ENCODE data around the gene LAMTOR4.
A peak's percentile ranks its signal among the peaks of the same experiment; 100 is the strongest.

The LAMTOR4 gene

GRCh38 chr7:100109521-100110163 is 39.1 kb upstream of the LAMTOR4 start:
- H3K27me3 ChIP-seq (ENCODE audit: control insufficient read depth, insufficient read depth, low read length) = no peaks in the 10 kb centered on the region
- no peaks in the 10 kb centered on the region for H3K9me3 ChIP-seq (ENCODE audit: control insufficient read depth, insufficient read depth, low read length)
- H3K27ac ChIP-seq (ENCODE audit: low read depth, low read length) = no peak overlapping the region
- H3K9ac ChIP-seq (ENCODE audit: low read depth, low read length) = no peak overlapping the region
- no peak overlapping the region for H3K4me3 ChIP-seq (ENCODE audit: low read depth, low read length)
- no peaks in the 10 kb centered on the region for H3K4me1 ChIP-seq (ENCODE audit: control insufficient read depth, insufficient read depth, low read length)
- H3K36me3 ChIP-seq (ENCODE audit: control insufficient read depth, insufficient read depth, low read length) = peaks cover 90% of the 10 kb centered on the region

- no peak overlapping the region for H3K27ac ChIP-seq (ENCODE audit: low read depth, low read length)
- no peak overlapping the region for H3K9ac ChIP-seq (ENCODE audit: low read depth, low read length)
- H3K9me3 ChIP-seq (ENCODE audit: control insufficient read depth, insufficient read depth, low read length) = no peaks in the 10 kb centered on the region
- H3K36me3 ChIP-seq (ENCODE audit: control insufficient read depth, insufficient read depth, low read length) = peaks cover 76% of the 10 kb centered on the region
- no peaks in the 10 kb centered on the region for H3K27me3 ChIP-seq (ENCODE audit: control insufficient read depth, insufficient read depth, low read length)
- H3K4me3 ChIP-seq (ENCODE audit: low read depth, low read length) = no peak overlapping the region
- no peaks in the 10 kb centered on the region for H3K4me1 ChIP-seq (ENCODE audit: control insufficient read depth, insufficient read depth, low read length)
These were observed 37.6 kb upstream of the LAMTOR4 start for GRCh38 chr7:100111156-100111555.

- H3K9ac ChIP-seq (ENCODE audit: low read depth, low read length) = no peak overlapping the region
- no peaks in the 10 kb centered on the region for H3K9me3 ChIP-seq (ENCODE audit: control insufficient read depth, insufficient read depth, low read length)
- H3K27me3 ChIP-seq (ENCODE audit: control insufficient read depth, insufficient read depth, low read length) = no peaks in the 10 kb centered on the region
- H3K4me1 ChIP-seq (ENCODE audit: control insufficient read depth, insufficient read depth, low read length) = no peaks in the 10 kb centered on the region
- H3K27ac ChIP-seq (ENCODE audit: low read depth, low read length) = no peak overlapping the region
- H3K36me3 ChIP-seq (ENCODE audit: control insufficient read depth, insufficient read depth, low read length) = peaks cover 69% of the 10 kb centered on the region
- H3K4me3 ChIP-seq (ENCODE audit: low read depth, low read length) = no peak overlapping the region
These were observed 36.8 kb upstream of the LAMTOR4 start for GRCh38 chr7:100111914-100112313.

GRCh38 chr7:100115026-100115425 is 33.7 kb upstream of the LAMTOR4 start:
- Histone ChIP-seq H3K9ac (ENCODE audit: low read depth, low read length) (no peak overlapping the region), H3K27me3 (ENCODE audit: control insufficient read depth, insufficient read depth, low read length) (no peaks in the 10 kb centered on the region), H3K4me1 (ENCODE audit: control insufficient read depth, insufficient read depth, low read length) (peaks cover under 1% of the 10 kb centered on the region; the same call in 1 of the 2 replicates), H3K27ac (ENCODE audit: low read depth, low read length) (no peak overlapping the region), H3K4me3 (ENCODE audit: low read depth, low read length) (no peak overlapping the region), H3K36me3 (ENCODE audit: control insufficient read depth, insufficient read depth, low read length) (peaks cover 40% of the 10 kb centered on the region), H3K9me3 (ENCODE audit: control insufficient read depth, insufficient read depth, low read length) (no peaks in the 10 kb centered on the region)

- peak overlapping the region; percentile 87 for H3K9ac ChIP-seq (ENCODE audit: low read depth, low read length)
- peaks cover 9% of the 10 kb centered on the region for H3K4me1 ChIP-seq (ENCODE audit: control insufficient read depth, insufficient read depth, low read length)
- H3K27ac ChIP-seq (ENCODE audit: low read depth, low read length) = peak overlapping the region; percentile 87
- H3K4me3 ChIP-seq (ENCODE audit: low read depth, low read length) = peak overlapping the region; percentile 76
- H3K9me3 ChIP-seq (ENCODE audit: control insufficient read depth, insufficient read depth, low read length) = no peaks in the 10 kb centered on the region
- H3K27me3 ChIP-seq (ENCODE audit: control insufficient read depth, insufficient read depth, low read length) = no peaks in the 10 kb centered on the region
- peaks cover 9% of the 10 kb centered on the region for H3K36me3 ChIP-seq (ENCODE audit: control insufficient read depth, insufficient read depth, low read length)
These were observed 30.2 kb upstream of the LAMTOR4 start for GRCh38 chr7:100118388-100119071.

- peak within 1 kb of the TSS; percentile 87 for H3K27ac ChIP-seq (ENCODE audit: low read depth, low read length)
- peak within 1 kb of the TSS; percentile 76 for H3K4me3 ChIP-seq (ENCODE audit: low read depth, low read length)
- no peaks in the 10 kb centered on the region for H3K27me3 ChIP-seq (ENCODE audit: control insufficient read depth, insufficient read depth, low read length)
- 0 out of 2 replicates have a peak, but pooled peaks cover 1% of the 10 kb centered on the region for H3K36me3 ChIP-seq (ENCODE audit: control insufficient read depth, insufficient read depth, low read length)
- peak within 1 kb of the TSS; percentile 87 for H3K9ac ChIP-seq (ENCODE audit: low read depth, low read length)
- no peaks in the 10 kb centered on the region for H3K9me3 ChIP-seq (ENCODE audit: control insufficient read depth, insufficient read depth, low read length)
- H3K4me1 ChIP-seq (ENCODE audit: control insufficient read depth, insufficient read depth, low read length) = peaks cover 9% of the 10 kb centered on the region
These were observed 29.4 kb upstream of the LAMTOR4 start, which contains the start of the genes CNPY4 and TAF6 for GRCh38 chr7:100119072-100119969. CNPY4 (plus strand) TSS chr7:100119634; CDS start chr7:100119745, 111 bp downstream. TAF6 (minus strand) TSS chr7:100119358; CDS start chr7:100114209, 5,149 bp downstream.

GRCh38 chr7:100119970-100120732 is 28.6 kb upstream of the LAMTOR4 start:
- peak overlapping the region; percentile 76 for H3K4me3 ChIP-seq (ENCODE audit: low read depth, low read length)
- peaks cover 6% of the 10 kb centered on the region for H3K36me3 ChIP-seq (ENCODE audit: control insufficient read depth, insufficient read depth, low read length)
- H3K4me1 ChIP-seq (ENCODE audit: control insufficient read depth, insufficient read depth, low read length) = peaks cover 9% of the 10 kb centered on the region
- H3K27ac ChIP-seq (ENCODE audit: low read depth, low read length) = peak overlapping the region; percentile 87
- no peaks in the 10 kb centered on the region for H3K9me3 ChIP-seq (ENCODE audit: control insufficient read depth, insufficient read depth, low read length)
- H3K27me3 ChIP-seq (ENCODE audit: control insufficient read depth, insufficient read depth, low read length) = no peaks in the 10 kb centered on the region
- H3K9ac ChIP-seq (ENCODE audit: low read depth, low read length) = peak overlapping the region; percentile 4; the same call in 1 of the 2 replicates

GRCh38 chr7:100120733-100121036 is 28.0 kb upstream of the LAMTOR4 start:
- Histone ChIP-seq H3K9me3 (ENCODE audit: control insufficient read depth, insufficient read depth, low read length) (no peaks in the 10 kb centered on the region), H3K27me3 (ENCODE audit: control insufficient read depth, insufficient read depth, low read length) (no peaks in the 10 kb centered on the region), H3K9ac (ENCODE audit: low read depth, low read length) (no peak overlapping the region), H3K4me1 (ENCODE audit: control insufficient read depth, insufficient read depth, low read length) (peaks cover 9% of the 10 kb centered on the region), H3K36me3 (ENCODE audit: control insufficient read depth, insufficient read depth, low read length) (peaks cover 9% of the 10 kb centered on the region), H3K4me3 (ENCODE audit: low read depth, low read length) (peak overlapping the region; percentile 76), H3K27ac (ENCODE audit: low read depth, low read length) (peak overlapping the region; percentile 87)

GRCh38 chr7:100122067-100122466 is 26.7 kb upstream of the LAMTOR4 start:
- Histone ChIP-seq H3K4me1 (ENCODE audit: control insufficient read depth, insufficient read depth, low read length) (peaks cover 9% of the 10 kb centered on the region), H3K9ac (ENCODE audit: low read depth, low read length) (no peak overlapping the region), H3K4me3 (ENCODE audit: low read depth, low read length) (no peak overlapping the region), H3K36me3 (ENCODE audit: control insufficient read depth, insufficient read depth, low read length) (peaks cover 9% of the 10 kb centered on the region), H3K27ac (ENCODE audit: low read depth, low read length) (no peak overlapping the region), H3K9me3 (ENCODE audit: control insufficient read depth, insufficient read depth, low read length) (no peaks in the 10 kb centered on the region), H3K27me3 (ENCODE audit: control insufficient read depth, insufficient read depth, low read length) (no peaks in the 10 kb centered on the region)

- Histone ChIP-seq H3K4me3 (ENCODE audit: low read depth, low read length) (no peak overlapping the region), H3K9me3 (ENCODE audit: control insufficient read depth, insufficient read depth, low read length) (no peaks in the 10 kb centered on the region), H3K27me3 (ENCODE audit: control insufficient read depth, insufficient read depth, low read length) (no peaks in the 10 kb centered on the region), H3K4me1 (ENCODE audit: control insufficient read depth, insufficient read depth, low read length) (peaks cover 9% of the 10 kb centered on the region), H3K36me3 (ENCODE audit: control insufficient read depth, insufficient read depth, low read length) (peaks cover 9% of the 10 kb centered on the region), H3K27ac (ENCODE audit: low read depth, low read length) (no peak overlapping the region), H3K9ac (ENCODE audit: low read depth, low read length) (no peak overlapping the region)
These were observed 26.1 kb upstream of the LAMTOR4 start for GRCh38 chr7:100122568-100122967.
